Prostate gland (tissue), 2 donors: ENCODE data around the gene FAM50A. TPM values are rescaled to one million over a fixed set of nuclear protein-coding genes. Genes with fewer than 3 reads are reported as not detected.

Experiments used
- DNase-seq: peaks from one replicate; pipeline ENCODE4 v3.0.0-alpha.2; 2019; ENCODE audit warnings: low spot score
- H3K27ac ChIP-seq, 2 donors: fragments of 200-600 bp; sonication (generic); 2 replicates each; pipeline ENCODE4 v1.5.1; 2017 to 2019
- H3K27me3 ChIP-seq: fragments of 200-600 bp; sonication (generic); replicated peaks from 2 replicates; pipeline ENCODE4 v1.5.1; 2019; ENCODE audit not compliant: insufficient read depth
- H3K36me3 ChIP-seq, 2 donors: fragments of 200-600 bp; sonication (generic); 1 replicate in 1 of 2; 2 replicates in 1 of 2; pipeline versions ENCODE4 v1.5.1 to v1.8.1; 2017 to 2019
- H3K4me1 ChIP-seq: fragments of 200-600 bp; sonication (generic); replicated peaks from 2 replicates; pipeline ENCODE4 v1.5.1; 2019
- H3K4me3 ChIP-seq, 2 donors: fragments of 200-600 bp; sonication (generic); 2 replicates each; pipeline ENCODE4 v1.5.1; 2017 to 2019
- H3K9me3 ChIP-seq: fragments of 200-600 bp; sonication (generic); 2 replicates; pipeline ENCODE4 v1.5.1; 2017
- POLR2A ChIP-seq: fragments of 450-650 bp; IDR thresholded peaks from one replicate; pipeline ENCODE4 v1.6.1; 2016; ENCODE audit warnings: antibody characterized with exemption, mild to moderate bottlenecking
- POLR2AphosphoS5 ChIP-seq: sonication (generic); formaldehyde crosslinking; IDR thresholded peaks from one replicate; pipeline ENCODE4 v1.6.1; 2017; ENCODE audit warnings: antibody characterized with exemption
- WGBS: methylation state at CpG from one replicate; pipeline ENCODE4 v1.1.5; 2018; 5-methylcytosine and 5-hydroxymethylcytosine counted together
- intact Hi-C: fragments of 100-400 bp; cut with DNase I; formaldehyde crosslinking; loops from one replicate; pipeline ENCODE4 v1.14.2; 2022
- total RNA-seq, 2 donors: library from RNA; depleted of rRNA; stranded (reverse); fragments of >200 nt; gene quantifications; one replicate each; pipeline ENCODE4 v1.1.0, GENCODE V29; 2016
- TF ChIP-seq, protein P1 (sequence below), 4 experiments: fragments of 200-600 bp in 2 of 4; fragments of 450-650 bp in 2 of 4; sonication (generic) in 2 of 4; IDR thresholded peaks; 1 replicate in 3 of 4; 2 replicates in 1 of 4; pipeline ENCODE4 v1.5.1; 2016 to 2019; ENCODE audit warnings: antibody characterized with exemption in 4 of 4, mild to moderate bottlenecking in 2 of 4, moderate library complexity in 2 of 4

The FAM50A gene
- total RNA-seq, 2 donors from 2014 or later = 32.9 to 35.8 TPM

DNA sequence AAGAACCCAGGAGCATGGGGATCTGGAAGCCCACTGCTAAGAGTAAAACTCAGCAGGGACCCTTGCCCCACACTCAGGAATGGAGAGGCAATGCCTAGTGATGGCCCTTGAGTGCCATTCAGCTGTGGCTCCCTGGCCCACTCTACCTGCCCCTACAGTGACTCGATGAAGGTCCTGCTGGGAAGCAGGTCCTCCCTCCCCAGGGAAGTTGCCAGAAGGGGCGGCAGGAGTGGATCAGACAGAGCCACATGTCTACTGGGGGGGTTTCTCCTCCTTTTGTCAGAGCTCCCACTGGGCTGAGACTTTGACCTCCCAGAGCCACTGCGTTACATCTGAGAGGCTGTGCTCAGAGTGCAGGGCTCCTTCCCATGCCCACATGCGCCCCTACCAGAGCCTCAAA, 45.2 kb downstream of the FAM50A start:
- Histone ChIP-seq H3K9me3 (no peaks in the 10 kb centered on the region), H3K36me3 (no peaks in the 10 kb centered on the region), H3K4me1 (no peaks in the 10 kb centered on the region), H3K4me3 (peak overlapping the region in 1 of 2 donors; percentile 47), H3K27me3 (no peaks in the 10 kb centered on the region), H3K27ac (peak overlapping the region in 1 of 2 donors; percentile 93)
- no peak for DNase-seq
- WGBS = no CpG with 5 or more reads among the region's 4 CpGs
- intact Hi-C loops = loop anchor here (5.0 kb wide), 1 partner anchor 52 kb away; the partner anchor contains the start of gene GDI1
- TF ChIP-seq POLR2AphosphoS5 (no peak), POLR2A (no peak)
- TF ChIP-seq, protein P1, sequence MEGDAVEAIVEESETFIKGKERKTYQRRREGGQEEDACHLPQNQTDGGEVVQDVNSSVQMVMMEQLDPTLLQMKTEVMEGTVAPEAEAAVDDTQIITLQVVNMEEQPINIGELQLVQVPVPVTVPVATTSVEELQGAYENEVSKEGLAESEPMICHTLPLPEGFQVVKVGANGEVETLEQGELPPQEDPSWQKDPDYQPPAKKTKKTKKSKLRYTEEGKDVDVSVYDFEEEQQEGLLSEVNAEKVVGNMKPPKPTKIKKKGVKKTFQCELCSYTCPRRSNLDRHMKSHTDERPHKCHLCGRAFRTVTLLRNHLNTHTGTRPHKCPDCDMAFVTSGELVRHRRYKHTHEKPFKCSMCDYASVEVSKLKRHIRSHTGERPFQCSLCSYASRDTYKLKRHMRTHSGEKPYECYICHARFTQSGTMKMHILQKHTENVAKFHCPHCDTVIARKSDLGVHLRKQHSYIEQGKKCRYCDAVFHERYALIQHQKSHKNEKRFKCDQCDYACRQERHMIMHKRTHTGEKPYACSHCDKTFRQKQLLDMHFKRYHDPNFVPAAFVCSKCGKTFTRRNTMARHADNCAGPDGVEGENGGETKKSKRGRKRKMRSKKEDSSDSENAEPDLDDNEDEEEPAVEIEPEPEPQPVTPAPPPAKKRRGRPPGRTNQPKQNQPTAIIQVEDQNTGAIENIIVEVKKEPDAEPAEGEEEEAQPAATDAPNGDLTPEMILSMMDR (IDR thresholded peaks at IDR 0.05) = no peak

DNA sequence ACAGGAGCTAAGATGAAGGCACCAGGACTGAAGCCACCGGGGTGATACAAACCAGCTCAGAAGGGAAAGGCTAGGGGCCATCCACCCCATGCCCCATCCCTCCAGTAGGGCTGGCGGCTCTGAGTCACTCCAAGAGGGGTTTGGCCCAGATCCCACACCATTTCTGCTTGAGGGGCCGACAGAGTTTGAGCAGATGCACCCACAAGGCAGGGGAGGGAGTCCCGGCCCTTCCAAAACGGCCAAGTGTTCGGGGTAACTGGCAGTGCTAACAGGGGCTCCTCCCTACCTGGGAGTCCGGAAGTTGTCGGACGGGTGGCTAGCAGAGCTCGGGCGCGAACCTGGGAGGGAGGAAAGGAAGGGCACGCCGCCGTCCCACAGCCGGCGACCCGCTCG, 46.1 kb downstream of the FAM50A start:
- H3K36me3 ChIP-seq = no peaks in the 10 kb centered on the region
- DNase-seq = no peak
- peak overlapping the region; percentile 93 to 94 for H3K27ac ChIP-seq
- H3K4me3 ChIP-seq = peak overlapping the region; percentile 47 to 57
- no peaks in the 10 kb centered on the region for H3K27me3 ChIP-seq
- H3K9me3 ChIP-seq = no peaks in the 10 kb centered on the region
- WGBS = 0% methylated on average over 3 of the region's 19 CpGs
- H3K4me1 ChIP-seq = no peaks in the 10 kb centered on the region
- TF ChIP-seq POLR2AphosphoS5 (no peak), POLR2A (no peak)
- TF ChIP-seq, protein P1 (IDR thresholded peaks at IDR 0.05) = no peak
- intact Hi-C loops = loop anchor here (5.0 kb wide), 1 partner anchor 37 kb away; no protein-coding TSS in a partner anchor

DNA sequence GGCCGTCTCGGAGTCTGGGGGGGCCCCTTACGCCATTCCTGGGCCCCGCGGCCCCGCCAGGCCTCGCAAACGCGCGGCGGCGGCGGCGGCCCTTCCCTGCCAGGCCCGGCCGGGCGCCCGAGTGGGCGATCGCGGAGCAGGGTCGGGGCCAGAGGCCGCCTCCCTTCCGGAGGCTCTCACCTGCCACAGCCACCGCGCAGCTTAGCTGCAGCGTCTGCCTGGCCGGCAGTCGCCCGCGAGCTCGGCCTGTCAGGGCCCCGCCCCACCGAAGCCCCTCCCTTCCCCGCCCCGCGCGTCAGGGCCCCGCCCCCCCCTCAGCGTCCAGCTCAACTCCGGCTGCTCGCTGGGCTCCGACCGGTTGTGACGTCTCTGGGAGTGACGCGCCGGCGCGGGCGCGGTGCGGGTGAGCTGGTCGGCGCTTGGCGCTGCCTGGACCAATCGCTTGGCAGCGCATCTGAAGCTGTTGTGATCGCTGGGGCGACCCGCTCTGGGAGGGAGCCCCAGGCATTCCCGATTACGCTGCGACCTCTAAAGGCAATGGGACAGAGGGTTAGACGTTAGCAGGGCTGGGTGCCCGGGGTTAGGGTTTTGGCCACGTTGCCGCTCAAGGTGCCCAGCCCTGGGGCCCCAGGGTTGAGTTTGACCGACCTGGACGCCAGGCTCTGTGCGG, 46.6 kb downstream of the FAM50A start, which contains the start of gene SLC10A3:
Gene SLC10A3, minus strand, starts transcription at position 216 of the 670 bp plus-strand sequence. CDS start 1,689 bp downstream, outside the sequence.
- peak within 1 kb of the TSS; percentile 47 to 57 for H3K4me3 ChIP-seq
- no peaks in the 10 kb centered on the region for H3K36me3 ChIP-seq
- WGBS = 0% methylated on average over 5 of the region's 71 CpGs
- H3K4me1 ChIP-seq = no peaks in the 10 kb centered on the region
- TF ChIP-seq POLR2AphosphoS5 (peak; percentile 93), POLR2A (peak; percentile 86)
- TF ChIP-seq, protein P1 (IDR thresholded peaks at IDR 0.05) = peak in 1 of 4 experiments; percentile 21
- H3K27ac ChIP-seq = peak within 1 kb of the TSS; percentile 93 to 94
- H3K27me3 ChIP-seq = no peaks in the 10 kb centered on the region
- H3K9me3 ChIP-seq = no peaks in the 10 kb centered on the region
- intact Hi-C loops = loop anchor here (5.0 kb wide), 1 partner anchor 37 kb away; no protein-coding TSS in a partner anchor
- DNase-seq = peak; percentile 91

DNA sequence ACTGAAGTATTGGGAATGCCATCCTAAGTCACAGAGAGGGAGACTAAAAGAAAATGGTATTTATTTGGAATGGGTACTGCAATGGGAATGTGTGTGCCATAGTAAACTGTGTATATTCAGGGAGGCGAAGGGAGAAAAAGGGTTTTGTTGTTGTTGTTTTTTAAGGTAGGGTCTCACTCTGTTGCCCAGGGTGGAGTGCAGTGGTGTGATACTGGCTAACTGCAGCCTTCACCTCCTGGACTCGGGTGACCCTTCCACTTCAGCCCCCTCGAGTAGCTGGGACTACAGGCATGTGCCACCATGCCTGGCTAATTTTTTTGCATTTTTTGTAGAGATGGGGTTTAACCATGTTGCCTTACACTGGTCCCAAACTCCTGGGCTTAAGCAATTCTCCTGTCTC, 50.8 kb downstream of the FAM50A start:
- H3K4me3 ChIP-seq = no peak overlapping the region
- intact Hi-C loops = loop anchor here (5.0 kb wide), 1 partner anchor 33 kb away; no protein-coding TSS in a partner anchor
- no peak for DNase-seq
- 77% methylated on average over 3 of the region's 3 CpGs for WGBS
- H3K27ac ChIP-seq = no peak overlapping the region
- H3K36me3 ChIP-seq = no peaks in the 10 kb centered on the region
- no peaks in the 10 kb centered on the region for H3K27me3 ChIP-seq
- TF ChIP-seq POLR2A = no peak
- TF ChIP-seq, protein P1 (IDR thresholded peaks at IDR 0.05) = no peak
- TF ChIP-seq POLR2AphosphoS5 = no peak
- no peaks in the 10 kb centered on the region for H3K4me1 ChIP-seq
- no peaks in the 10 kb centered on the region for H3K9me3 ChIP-seq
